IMR-90 (cell line): ENCODE data around the gene ADAMTSL1.

Source experiments
- BHLHE40 ChIP-seq: fragments of 150-350 bp; IDR thresholded peaks from 2 replicates; pipeline ENCODE4 v1.6.1; 2016; ENCODE audit warnings: mild to moderate bottlenecking, low read depth, low read length
- CTCF ChIP-seq: conservative IDR thresholded peaks from 2 replicates; pipeline ENCODE4 v1.5.1; 2012; ENCODE audit warnings: mild to moderate bottlenecking, low read depth, low read length, improper control_type of control experiment
- FOS ChIP-seq: fragments of 150-350 bp; IDR thresholded peaks from 2 replicates; pipeline ENCODE4 v1.6.1; 2016; ENCODE audit warnings: low read depth, low read length
- MXI1 ChIP-seq: IDR thresholded peaks from 2 replicates; pipeline ENCODE4 v1.6.1; 2012; ENCODE audit warnings: low read depth, mild to moderate bottlenecking, low read length, moderate library complexity, borderline replicate concordance
- POLR2A ChIP-seq: IDR thresholded peaks from 2 replicates; pipeline ENCODE4 v1.6.1; 2012; ENCODE audit warnings: mild to moderate bottlenecking, low read depth, low read length
- RAD21 ChIP-seq: IDR thresholded peaks from 2 replicates; pipeline ENCODE4 v1.6.1; 2012; ENCODE audit warnings: low read length, improper control_type of control experiment
- RFX5 ChIP-seq: IDR thresholded peaks from 2 replicates; pipeline ENCODE4 v1.8.0; 2012; ENCODE audit warnings: low read depth, mild to moderate bottlenecking, low read length, moderate library complexity
- SMC3 ChIP-seq: fragments of 150-350 bp; IDR thresholded peaks from 2 replicates; pipeline ENCODE4 v1.6.1; 2016; ENCODE audit warnings: low read depth, mild to moderate bottlenecking, antibody characterized with exemption, low read length, moderate library complexity

- TF ChIP-seq CTCF (no peak), RFX5 (no peak), BHLHE40 (no peak), FOS (no peak), POLR2A (no peak), SMC3 (no peak), RAD21 (no peak), MXI1 (no peak)
Observed at GRCh38 chr9:18520416-18521047, 46.6 kb downstream of the ADAMTSL1 start.
